SW 1271 (cell line): ENCODE measurements around the gene SLC43A1.

Experiments used
- DNase-seq, 2 experiments: peaks; one replicate each; lab custom pipeline; 2025; lab: John Stamatoyannopoulos, UW

SLC43A1 gene

GRCh38 chr11:57479021-57479663, 36.4 kb downstream of the SLC43A1 start:
- no peak for DNase-seq

- DNase-seq, result no peak
Measured at GRCh38 chr11:57477507-57478189, 37.9 kb downstream of the SLC43A1 start.

GRCh38 chr11:57476757-57477506, 38.6 kb downstream of the SLC43A1 start:
- DNase-seq, result peak in 1 of 2 experiments; percentile 21

GRCh38 chr11:57476047-57476756, 39.3 kb downstream of the SLC43A1 start:
- DNase-seq, result no peak

- DNase-seq, result no peak
Measured at GRCh38 chr11:57475671-57476046, 39.8 kb downstream of the SLC43A1 start.

- DNase-seq, result no peak
Measured at GRCh38 chr11:57475191-57475590, 40.3 kb downstream of the SLC43A1 start.

GRCh38 chr11:57474803-57475115, 40.7 kb downstream of the SLC43A1 start:
- DNase-seq, result no peak

- DNase-seq, result no peak
Measured at GRCh38 chr11:57474017-57474802, 41.3 kb downstream of the SLC43A1 start.

- no peak for DNase-seq
Measured at GRCh38 chr11:57473285-57473841, 42.1 kb downstream of the SLC43A1 start.

GRCh38 chr11:57471496-57471895, 44.0 kb downstream of the SLC43A1 start:
- no peak for DNase-seq

- DNase-seq, result no peak
Measured at GRCh38 chr11:57469268-57469667, 46.2 kb downstream of the SLC43A1 start.

GRCh38 chr11:57468276-57468675, 47.2 kb downstream of the SLC43A1 start:
- DNase-seq, result no peak

- DNase-seq, result no peak
Measured at GRCh38 chr11:57467508-57468157, 47.9 kb downstream of the SLC43A1 start.

GRCh38 chr11:57466680-57467079, 48.8 kb downstream of the SLC43A1 start:
- DNase-seq, result no peak

GRCh38 chr11:57464539-57465181, 50.8 kb downstream of the SLC43A1 start:
- DNase-seq, result no peak

- no peak for DNase-seq
Measured at GRCh38 chr11:57463671-57464538, 51.6 kb downstream of the SLC43A1 start.

GRCh38 chr11:57462597-57462996, 52.9 kb downstream of the SLC43A1 start:
- no peak for DNase-seq

- DNase-seq, result no peak
Measured at GRCh38 chr11:57461841-57462489, 53.5 kb downstream of the SLC43A1 start.
